NCI-H1436 (cell line): ENCODE results near the gene VEZT.
"Not testable (repeated sequence)": the region's sequence is repeated elsewhere in the genome, so short reads cannot be mapped to it uniquely, and the experiment has no call there.

Experiments
- DNase-seq: peaks from one replicate; lab custom pipeline; 2025; lab: John Stamatoyannopoulos, UW

VEZT gene

DNA sequence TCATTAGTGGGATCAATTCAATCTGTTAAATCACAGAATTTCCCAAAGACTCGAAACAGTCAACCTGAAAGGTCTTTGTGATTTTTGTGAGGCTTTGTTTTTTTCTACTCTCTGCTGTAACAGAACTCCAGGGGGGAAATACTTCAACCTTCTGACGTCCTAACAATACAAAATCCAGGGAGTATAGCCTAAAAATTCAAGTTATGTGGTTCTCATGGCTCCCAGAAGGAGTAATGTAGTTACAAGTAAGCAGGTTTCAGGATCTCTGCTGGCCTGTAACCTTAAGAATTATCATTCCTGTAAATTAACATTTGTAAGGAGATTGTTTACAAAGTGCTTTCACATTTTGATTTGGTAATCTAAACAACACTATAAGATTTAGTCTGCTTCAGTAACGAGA is 39.9 kb downstream of the VEZT start:
- DNase-seq = no peak

DNA sequence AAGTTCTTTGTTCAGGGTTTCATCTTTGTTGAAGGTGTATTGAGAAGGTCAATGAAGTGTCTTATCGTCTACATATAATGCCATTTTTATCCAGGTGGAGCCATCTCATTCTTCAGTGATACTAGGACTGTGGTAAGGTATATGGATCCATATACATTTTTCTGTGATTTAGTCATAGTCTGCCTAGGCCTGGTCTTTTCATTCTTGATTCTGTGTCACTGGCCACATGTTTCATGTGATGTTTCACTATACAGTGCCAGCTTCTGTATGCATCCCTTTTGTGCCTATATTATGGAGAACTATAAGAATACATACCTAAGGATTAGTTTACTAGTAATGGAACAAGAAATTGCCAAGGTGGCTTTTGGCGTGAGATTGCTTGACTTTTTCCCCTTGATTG is 40.5 kb downstream of the VEZT start:
- DNase-seq = no peak

DNA sequence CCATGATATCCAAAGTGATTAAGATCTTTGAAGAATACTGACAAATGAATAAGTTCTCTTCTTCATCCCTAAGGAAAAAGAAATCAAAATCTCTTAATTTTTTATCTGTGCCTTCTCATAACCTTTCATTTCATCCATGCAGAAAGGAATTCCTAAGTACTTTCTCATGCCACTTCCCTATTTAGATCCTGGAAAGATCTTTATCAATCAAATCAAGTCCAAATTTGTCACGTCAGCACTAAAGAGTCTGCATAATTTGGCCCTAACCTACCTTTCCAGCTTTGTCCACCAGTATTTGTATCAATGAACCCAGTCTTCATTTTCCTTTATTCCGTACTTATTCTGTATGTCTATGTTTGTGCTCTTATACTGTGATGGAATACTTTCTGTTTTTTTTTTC is 41.2 kb downstream of the VEZT start:
- DNase-seq = no peak

DNA sequence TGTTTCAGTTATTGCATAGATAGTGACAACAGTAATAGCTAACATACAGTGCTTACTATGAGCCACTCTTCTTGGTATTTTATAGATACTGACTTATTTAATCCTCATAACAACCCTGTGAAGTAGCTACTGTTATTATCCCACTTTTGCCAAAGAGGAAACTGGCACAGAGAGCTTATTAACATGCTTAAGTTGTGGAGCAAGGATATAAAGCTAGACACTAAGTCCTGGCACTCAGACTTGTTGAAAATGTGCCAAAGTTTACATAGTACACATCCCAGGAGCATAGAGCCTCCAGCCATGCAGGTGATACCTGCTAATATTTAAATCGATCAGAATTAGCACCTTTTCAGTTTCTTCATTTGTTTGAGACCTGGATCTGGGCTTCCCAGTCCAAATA is 41.8 kb downstream of the VEZT start:
- no peak for DNase-seq

DNA sequence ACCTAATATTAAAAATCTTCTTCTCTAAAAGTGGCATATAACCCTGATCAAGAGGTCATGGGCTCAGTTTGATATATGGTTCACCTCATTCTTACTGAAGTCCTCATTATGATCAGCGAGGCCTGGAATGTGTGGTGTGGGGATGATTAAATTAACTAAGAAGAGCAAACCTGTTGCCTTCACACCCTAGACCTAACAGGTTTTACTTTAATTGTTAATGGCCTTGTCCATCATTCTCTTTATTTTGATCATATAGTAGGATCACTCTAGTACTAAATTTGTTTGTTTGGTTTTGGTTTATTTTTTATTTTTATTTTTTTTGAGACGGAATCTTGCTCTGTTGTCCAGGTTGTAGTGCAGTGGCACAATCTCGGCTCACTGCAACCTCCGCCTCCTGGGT is 43.5 kb downstream of the VEZT start:
- DNase-seq = no peak

DNA sequence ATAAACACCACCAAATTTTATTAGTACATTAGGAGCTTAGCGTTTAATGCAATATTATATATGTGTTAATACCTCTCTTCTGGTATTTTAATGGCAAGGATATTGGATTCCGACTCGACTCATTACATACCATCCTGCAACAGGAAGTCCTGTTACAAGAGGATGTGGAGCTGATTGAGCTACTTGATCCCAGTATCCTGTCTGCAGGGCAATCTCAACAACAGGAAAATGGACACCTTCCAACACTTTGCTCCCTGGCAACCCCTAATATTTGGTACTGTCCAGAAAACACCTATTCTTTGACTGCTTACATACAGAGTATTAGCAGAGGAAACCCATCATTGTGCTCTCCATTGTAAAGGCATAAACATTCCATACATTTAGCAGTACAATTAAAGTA is 45.2 kb downstream of the VEZT start:
- DNase-seq = no peak

DNA sequence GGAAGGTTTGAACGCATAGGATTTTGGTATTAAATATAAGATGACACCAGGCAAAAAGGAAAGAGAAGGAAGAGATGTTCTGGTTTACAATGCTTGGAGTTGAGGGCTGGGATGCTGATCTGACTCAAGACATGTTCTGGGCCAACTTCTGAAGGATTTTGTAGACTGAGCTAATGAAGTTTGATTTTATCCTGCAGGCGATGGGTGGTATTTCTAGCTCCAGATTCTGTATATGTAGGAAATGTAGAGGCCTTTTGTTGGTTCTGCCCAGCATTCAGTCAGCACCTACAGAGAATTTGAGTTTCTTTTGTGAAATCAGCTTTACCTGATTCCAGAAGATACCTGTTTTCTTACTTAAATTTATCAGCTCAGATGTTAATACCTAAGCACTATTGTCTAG is 48.2 kb downstream of the VEZT start:
- DNase-seq = no peak

DNA sequence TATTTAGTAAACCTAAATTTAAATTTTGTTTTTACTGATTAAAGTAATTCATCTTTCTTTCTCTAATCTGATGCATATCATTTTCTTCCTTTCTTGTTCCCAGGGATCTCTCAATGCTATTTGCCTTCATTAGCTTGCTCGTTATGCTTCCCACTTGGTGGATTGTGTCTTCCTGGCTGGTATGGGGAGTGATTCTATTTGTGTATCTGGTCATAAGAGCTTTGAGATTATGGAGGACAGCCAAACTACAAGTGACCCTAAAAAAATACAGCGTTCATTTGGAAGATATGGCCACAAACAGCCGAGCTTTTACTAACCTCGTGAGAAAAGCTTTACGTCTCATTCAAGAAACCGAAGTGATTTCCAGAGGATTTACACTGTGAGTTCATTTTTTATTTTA is 48.6 kb downstream of the VEZT start:
- DNase-seq = no peak

DNA sequence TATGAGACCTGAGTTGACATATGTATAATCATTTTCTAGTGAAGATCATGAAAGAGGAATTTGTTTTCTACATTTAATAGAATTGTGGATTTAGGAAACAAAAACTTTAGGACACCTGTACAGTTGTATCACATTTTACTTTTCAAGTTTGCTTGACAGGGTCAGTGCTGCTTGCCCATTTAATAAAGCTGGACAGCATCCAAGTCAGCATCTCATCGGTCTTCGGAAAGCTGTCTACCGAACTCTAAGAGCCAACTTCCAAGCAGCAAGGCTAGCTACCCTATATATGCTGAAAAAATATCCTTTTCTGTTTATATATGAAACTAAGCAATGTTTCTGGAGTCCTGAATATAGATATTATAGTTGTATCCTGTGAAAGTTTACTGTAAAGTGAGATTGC is 52.3 kb downstream of the VEZT start:
- no peak for DNase-seq

DNA sequence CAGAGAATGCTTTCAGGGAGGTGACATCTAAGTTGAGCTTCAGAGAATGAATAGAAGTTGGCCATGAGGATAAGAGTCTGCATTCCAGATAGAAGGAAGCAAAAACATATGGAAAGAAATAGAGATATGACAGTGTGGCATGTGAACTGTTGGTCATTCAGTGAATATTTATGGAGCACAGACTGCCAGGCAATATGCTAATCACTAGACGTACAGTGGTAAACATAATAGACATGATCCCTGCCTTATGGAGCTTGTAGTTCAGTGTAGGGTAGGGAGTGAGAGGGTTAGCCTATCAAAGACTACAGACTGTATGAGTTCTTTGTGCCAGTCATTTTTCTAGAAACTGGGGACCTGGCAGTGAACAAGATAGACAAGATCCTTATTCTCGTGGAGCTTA is 53.9 kb downstream of the VEZT start:
- DNase-seq = no peak

DNA sequence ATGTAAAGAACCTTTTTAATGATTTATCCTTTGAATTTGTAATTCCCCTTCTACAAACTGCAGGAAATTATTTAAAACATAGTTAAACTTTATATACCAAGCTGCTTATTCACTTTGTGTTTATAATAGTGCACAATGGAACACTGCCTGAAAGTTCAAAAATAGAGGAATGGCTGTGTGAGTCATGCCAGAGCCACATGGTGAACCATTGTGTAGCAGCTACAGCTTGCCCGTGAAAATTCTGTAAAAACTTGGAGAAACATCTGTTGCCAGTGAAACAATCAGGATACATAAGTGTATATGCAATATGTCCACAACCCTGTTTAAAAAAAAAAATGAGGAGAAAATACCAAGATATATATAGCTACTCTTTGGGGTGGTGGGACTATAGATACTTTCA is 59.5 kb downstream of the VEZT start:
- DNase-seq = no peak

DNA sequence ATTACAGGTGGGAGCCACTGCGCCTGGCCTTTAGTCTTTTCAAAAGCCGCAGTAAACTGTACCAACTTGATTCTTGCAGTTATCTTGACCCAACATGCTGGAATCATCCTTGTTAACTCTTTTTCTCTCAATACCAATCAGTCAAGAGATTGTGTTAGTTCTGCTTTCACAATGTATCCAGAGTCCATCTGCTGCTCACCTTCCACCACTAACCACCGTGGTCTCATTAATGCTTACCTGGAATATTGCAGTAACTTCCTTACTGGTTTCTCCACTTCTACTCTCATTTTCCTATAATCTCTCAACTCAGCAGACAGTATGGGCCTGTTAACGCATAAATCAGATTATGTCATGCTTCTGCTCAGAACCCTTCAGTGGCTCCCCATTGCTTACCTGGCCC is 62.2 kb downstream of the VEZT start:
- no peak for DNase-seq

DNA sequence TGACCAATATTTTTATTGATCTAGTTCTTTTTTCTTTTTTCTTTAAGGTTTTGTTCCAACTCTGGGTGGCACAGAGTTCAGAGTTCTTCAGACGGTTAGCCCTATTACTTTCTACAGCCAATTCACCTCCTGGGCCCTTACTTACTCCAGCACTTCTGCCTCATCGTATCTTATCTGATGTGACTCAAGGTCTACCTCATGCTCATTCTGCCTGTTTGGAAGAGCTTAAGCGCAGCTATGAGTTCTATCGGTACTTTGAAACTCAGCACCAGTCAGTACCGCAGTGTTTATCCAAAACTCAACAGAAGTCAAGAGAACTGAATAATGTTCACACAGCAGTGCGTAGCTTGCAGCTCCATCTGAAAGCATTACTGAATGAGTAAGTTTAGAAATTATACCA is 64.7 kb downstream of the VEZT start:
- DNase-seq = no peak

DNA sequence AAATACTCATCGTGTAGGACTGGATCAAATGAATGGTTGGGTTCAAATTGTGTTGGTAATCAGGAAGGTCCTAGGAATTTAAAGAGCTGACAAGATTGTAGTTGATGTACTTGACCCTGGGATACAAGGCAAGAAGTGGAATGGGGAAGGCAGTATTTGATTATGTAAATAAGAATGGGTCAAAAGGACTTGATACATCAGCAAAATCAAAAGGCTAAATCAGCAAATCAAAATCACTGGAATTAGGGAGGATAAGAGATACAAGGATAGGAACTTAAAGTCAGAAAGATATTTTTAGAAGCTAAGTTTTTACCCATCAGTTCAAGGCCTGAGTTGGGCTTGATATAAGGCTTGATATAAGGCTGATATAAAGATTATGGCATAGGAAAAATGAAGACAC is 65.8 kb downstream of the VEZT start:
- no peak for DNase-seq

DNA sequence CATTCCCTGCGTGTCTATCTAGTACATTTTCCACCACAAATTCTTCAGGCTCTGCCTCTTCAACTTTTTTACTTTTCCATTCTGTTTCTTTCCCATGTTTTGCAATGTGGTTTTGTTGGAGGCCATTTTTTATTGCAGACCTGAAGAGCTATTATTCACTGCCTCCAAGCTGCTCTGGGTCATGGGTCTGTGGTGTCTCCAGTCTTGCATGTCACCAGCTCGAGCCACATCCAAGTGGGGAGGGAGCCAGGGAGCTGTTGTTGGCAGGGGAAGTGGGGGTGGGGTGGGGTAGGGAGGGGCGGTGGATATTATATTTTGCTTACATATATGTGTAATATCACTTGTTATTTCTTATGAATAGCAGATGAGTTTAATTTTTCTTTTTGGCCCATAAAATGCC is 69.1 kb downstream of the VEZT start:
- no peak for DNase-seq

DNA sequence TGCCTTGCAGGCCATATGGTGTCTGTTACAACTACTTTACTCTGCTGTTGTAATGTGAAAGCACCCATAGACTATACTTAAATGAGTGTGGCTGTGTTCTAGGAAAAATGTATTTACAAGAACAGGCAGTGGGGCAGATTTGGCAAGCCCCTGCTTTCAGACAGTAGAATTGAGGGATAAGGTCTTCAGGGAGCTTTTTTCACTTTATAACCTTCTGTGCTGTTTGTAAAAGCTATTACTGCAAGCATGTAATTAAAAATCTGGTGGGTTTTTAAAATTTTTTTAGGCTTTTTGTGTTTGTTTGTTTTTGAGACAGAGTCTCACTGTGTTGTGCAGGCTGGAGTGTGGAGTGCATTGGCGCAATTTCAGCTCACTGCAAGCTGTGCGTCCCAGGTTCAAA is 73.9 kb downstream of the VEZT start:
- no peak for DNase-seq

DNA sequence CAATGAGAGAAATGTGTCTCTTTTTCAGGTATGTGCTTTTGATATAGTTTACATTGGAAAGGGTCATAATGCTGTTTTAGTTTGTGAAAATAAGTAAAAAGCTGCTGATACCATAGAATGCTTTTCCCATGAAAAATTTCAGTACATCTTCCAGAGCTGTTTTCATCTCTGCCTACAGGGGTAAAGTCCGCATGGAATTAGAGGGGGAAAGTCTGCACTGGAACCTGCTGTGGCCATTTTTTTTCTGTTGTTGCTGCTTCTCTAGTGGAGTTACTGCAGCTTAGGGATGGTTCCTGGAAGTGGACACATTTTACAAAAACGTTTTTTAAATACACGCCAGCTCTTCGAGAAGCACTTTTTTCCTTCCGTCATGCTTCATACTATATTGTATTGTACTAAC is 81.3 kb downstream of the VEZT start:
- DNase-seq = no peak

DNA sequence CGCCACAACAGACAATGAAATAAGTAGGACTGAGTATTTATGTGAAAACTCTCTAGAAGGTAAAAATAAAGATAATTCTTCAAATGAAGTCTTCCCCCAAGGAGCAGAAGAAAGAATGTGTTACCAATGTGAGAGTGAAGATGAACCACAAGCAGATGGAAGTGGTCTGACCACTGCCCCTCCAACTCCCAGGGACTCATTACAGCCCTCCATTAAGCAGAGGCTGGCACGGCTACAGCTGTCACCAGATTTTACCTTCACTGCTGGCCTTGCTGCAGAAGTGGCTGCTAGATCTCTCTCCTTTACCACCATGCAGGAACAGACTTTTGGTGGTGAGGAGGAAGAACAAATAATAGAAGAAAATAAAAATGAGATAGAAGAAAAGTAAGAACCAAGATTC is 82.7 kb downstream of the VEZT start:
- no peak for DNase-seq

DNA sequence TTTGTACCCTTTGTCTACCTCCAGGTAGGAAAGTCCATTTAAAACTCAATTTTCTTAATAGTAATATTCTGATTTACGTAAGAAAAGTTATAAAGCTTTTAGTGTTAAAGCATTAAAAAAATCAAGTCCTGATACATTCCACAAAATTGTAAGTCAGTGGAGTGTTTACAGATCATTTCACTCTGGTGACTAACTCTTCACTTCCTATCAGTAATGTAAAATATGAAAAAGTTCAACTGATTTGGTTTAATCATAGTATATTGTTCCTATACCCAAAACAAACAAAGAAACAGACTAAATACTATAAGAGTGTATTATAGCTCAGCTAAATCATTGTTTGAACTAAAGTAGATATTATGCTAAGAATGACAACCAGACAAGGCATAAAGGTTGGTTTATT is 85.9 kb downstream of the VEZT start:
- DNase-seq = no peak

DNA sequence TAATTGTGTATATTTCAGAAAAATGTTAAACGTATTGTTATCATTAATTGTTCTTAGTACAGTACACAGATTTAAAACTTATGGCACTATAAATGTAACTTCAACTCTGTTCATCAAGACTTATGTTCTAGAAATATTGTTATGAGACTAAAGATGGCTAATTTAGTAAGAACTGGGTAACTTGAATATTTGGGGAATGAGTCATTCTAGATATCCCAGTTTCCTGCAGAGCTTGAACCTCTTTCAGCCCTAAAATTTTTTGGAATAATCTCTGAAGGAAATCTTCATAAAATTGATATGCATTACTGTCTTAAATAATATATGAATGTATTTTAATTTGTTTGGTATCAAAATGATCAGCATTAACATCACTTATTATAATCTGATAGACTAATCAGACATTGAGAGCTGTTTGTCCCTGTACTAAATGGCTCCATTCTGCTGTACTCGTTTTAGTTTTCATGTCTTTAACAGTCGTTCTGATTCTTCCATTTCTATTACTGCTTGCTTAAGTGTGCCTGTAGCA is 87.1 kb downstream of the VEZT start:
- no peak for DNase-seq

DNA sequence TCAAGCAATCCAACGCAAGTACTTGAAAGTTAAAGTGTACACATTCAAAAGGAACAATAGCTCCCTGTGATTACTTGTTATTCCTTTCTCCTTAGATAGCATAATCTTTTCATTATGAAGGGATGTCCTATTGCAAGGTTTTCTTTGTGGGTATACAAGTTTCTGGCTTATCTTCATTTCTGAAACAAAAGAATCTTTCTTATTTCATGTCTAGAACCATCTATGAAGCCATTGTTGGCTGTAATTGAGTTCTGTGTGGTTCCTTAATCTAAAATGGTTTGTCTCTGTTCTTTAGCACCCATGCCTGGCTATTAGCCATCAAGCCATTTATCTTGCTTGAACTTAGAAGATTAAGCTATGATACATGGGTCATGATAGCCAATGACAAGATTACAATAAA is 95.0 kb downstream of the VEZT start:
- no peak for DNase-seq

DNA sequence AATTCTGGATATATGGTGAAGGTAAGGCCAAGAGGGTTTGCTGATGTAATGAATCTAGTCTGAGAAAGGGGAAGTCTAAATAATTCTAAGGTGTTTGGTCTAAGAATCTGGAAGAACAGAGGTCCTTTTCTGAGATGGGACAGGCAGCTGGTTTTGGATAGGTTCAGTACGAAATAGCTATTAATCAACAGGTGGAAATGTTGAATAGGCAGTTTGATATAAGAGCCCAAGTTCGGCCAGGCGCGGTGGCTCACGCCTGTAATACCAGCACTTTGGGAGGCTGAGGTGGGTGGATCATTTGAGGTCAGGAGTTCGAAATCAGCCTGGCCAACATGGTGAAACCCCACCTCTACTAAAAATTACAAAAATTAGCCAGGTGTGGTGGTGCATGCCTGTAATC is 97.1 kb downstream of the VEZT start:
- DNase-seq = not testable (repeated sequence)

DNA sequence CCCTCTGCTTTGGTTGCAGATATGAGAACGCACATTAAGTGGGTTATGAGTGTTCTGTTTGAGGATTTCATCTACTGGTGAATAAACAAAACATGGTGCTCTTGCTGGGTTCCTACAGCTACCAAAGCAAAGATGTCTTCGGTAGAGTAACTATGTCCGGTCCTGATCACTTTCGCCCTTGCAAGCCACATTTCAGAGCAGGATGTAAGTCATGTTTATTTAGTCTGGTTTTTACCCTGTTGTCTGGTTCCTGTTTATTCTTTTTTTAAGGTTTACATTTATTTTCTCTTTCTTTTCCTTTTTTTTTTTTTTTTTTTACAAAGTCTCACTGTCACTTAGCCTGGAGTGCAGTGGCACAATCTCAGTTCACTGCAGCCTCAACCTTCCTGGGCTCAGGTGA is 99.2 kb downstream of the VEZT start:
- no peak for DNase-seq

DNA sequence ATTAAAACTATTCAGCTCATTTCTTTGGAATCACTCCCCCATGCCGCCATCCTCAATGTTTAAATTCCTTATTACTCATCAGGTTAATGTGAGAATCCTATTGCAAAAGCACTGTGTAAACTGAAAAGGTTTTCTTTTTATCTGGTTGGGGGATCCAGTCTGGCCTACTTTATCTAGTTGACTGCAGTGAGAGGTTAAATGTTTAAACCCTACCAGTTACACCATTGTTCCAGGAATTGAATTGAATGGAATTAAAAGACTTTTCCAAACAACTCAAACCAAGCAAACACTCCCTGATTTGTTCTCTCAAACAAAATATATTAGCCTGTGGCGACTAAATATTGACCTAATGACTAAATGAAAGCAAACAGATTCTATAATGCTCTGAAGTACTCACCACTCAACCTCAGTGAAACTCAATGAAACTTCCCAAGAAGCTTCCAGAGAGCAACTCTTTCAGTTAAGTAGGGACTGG is 100.5 kb downstream of the VEZT start:
- DNase-seq = no peak

DNA sequence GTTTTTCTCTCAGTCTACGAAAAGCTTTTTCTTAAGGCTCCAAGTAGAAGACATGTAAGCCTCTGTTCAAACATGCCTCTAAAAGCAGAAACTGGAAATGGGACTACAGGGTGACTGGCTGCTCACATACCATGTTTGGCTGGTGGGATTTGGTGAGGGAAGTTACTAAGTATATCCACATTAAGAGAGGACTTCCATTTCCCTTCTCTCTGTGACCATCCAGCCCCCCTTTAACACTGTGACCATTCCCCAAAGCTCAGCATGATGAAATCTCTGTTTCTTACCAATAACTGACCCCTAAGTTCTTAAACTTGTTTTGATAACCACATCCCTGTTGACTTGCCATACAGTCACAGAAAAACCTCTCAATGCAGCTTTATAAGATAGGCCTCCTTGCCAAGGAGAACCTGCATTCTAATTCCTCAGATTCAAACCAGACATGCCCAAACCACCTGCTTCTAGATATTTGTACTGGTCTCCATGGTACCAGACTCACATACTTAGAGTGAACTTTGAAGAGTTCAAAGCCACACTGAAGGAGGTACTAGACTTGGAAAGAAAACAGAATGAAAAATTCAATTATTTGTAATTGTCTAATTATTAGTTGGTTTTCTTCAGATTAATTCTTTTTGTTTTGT is 102.2 kb downstream of the VEZT start:
- no peak for DNase-seq
